Ascending aorta (tissue), 2 donors: ENCODE data around the gene PDCD10. TPM values are rescaled to one million over a fixed set of nuclear protein-coding genes. Genes with fewer than 3 reads are reported as not detected.

Experiments
- DNase-seq, 2 donors: peaks; one replicate each; pipeline ENCODE4 v3.0.0-alpha.2; 2019; ENCODE audit warnings: low spot score in 2 of 2
- H3K27ac ChIP-seq, 2 donors: fragments of 200-600 bp; sonication (generic); one replicate each; pipeline ENCODE4 v1.5.1; 2016 to 2017; ENCODE audit warnings: mild to moderate bottlenecking in 1 of 2
- H3K27me3 ChIP-seq: fragments of 200-600 bp; sonication (generic); one replicate; pipeline ENCODE4 v1.5.1; 2017
- H3K36me3 ChIP-seq, 2 donors: fragments of 200-600 bp; sonication (generic); one replicate each; pipeline ENCODE4 v1.5.1; 2016
- H3K4me1 ChIP-seq, 2 donors: fragments of 200-600 bp; sonication (generic); one replicate each; pipeline ENCODE4 v1.5.1; 2016 to 2017; ENCODE audit warnings: mild to moderate bottlenecking in 1 of 2
- H3K4me3 ChIP-seq, 2 donors: fragments of 200-600 bp; sonication (generic); one replicate each; pipeline ENCODE4 v1.5.1; 2016 to 2017; ENCODE audit warnings: mild to moderate bottlenecking in 1 of 2
- H3K9me3 ChIP-seq, 2 donors: fragments of 200-600 bp; sonication (generic); one replicate each; pipeline ENCODE4 v1.5.1; 2016
- intact Hi-C: fragments of 100-400 bp; cut with DNase I; formaldehyde crosslinking; loops from one replicate; pipeline ENCODE4 v1.15.1; 2023
- total RNA-seq: library from RNA; depleted of rRNA; stranded (reverse); fragments of >200 nt; gene quantifications from one replicate; pipeline ENCODE4 v1.1.0, GENCODE V29; 2016
- TF ChIP-seq, protein P1 (sequence below), 3 experiments: fragments of 200-600 bp in 2 of 3; fragments of 450-650 bp in 1 of 3; sonication (generic) in 2 of 3; IDR thresholded peaks; one replicate each; pipeline ENCODE4 v1.5.1; 2016 to 2019; ENCODE audit warnings: antibody characterized with exemption in 3 of 3, mild to moderate bottlenecking in 1 of 3, moderate library complexity in 1 of 3

PDCD10 gene
- total RNA-seq, 1 donor from 2014 or later: 55.6 TPM

DNA sequence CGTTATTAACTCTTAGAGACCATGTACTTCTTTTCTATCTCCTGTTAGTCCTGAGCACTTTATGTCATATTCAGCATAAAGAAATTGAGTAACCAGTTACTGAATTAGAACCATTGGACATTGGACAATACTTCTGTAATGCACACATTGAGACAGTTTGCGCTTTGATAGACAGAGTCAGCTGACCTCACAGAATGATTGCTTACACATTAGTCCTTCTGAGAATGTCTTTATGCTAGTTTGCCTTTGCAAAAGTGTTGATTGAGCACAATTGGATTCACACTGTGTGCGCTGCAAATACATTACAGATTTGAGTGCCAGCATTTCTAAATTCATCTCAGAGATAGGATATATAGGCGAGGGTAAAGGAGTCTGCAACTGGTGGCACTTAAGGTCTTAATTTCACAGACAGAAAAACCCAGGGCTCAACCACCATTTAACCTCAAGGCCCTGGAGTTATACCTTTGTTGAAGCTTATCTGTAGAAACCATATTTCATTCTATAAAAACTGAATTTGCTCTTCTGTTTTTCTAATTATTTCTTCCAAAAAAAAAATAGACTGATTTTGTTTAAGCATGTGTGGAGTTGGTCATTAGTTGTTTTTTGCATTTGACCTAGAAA lies 4.6 kb upstream of the PDCD10 start:
- no peak overlapping the region for H3K27ac ChIP-seq
- no peaks in the 10 kb centered on the region for H3K9me3 ChIP-seq
- no peaks in the 10 kb centered on the region for H3K36me3 ChIP-seq
- TF ChIP-seq, protein P1, sequence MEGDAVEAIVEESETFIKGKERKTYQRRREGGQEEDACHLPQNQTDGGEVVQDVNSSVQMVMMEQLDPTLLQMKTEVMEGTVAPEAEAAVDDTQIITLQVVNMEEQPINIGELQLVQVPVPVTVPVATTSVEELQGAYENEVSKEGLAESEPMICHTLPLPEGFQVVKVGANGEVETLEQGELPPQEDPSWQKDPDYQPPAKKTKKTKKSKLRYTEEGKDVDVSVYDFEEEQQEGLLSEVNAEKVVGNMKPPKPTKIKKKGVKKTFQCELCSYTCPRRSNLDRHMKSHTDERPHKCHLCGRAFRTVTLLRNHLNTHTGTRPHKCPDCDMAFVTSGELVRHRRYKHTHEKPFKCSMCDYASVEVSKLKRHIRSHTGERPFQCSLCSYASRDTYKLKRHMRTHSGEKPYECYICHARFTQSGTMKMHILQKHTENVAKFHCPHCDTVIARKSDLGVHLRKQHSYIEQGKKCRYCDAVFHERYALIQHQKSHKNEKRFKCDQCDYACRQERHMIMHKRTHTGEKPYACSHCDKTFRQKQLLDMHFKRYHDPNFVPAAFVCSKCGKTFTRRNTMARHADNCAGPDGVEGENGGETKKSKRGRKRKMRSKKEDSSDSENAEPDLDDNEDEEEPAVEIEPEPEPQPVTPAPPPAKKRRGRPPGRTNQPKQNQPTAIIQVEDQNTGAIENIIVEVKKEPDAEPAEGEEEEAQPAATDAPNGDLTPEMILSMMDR (IDR thresholded peaks at IDR 0.05): no peak
- no peak overlapping the region for H3K4me3 ChIP-seq
- DNase-seq: no peak
- peaks cover 0 to 9% of the 10 kb centered on the region in 2 donors for H3K4me1 ChIP-seq
- intact Hi-C loops: loop anchor here (5.0 kb wide), 1 partner anchor 358 kb away; the partner anchor contains the start of gene GOLIM4
- no peaks in the 10 kb centered on the region for H3K27me3 ChIP-seq

DNA sequence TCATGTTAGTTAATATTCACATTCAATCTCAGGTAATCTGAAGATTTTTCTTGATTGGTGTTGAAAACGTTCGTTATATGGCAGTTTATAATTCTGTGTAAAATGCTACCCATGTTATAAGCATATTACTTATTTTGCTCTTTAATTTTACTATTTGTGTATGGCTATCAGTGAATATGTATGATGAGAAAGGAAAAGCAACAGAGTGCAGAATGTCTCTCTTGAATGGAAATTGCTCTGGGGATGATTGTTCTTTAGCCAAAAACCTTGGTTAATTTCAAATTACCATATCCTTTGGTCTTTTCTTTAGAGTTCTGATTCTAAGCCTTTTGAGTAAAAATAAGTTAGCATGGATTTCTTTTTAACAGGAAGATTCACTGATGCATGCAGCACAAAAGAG lies 3.3 kb upstream of the PDCD10 start:
- no peak for DNase-seq
- H3K36me3 ChIP-seq: no peaks in the 10 kb centered on the region
- intact Hi-C loops: loop anchor here (5.0 kb wide), 1 partner anchor 359 kb away; the partner anchor contains the start of gene GOLIM4
- no peaks in the 10 kb centered on the region for H3K27me3 ChIP-seq
- no peaks in the 10 kb centered on the region for H3K9me3 ChIP-seq
- no peak overlapping the region for H3K27ac ChIP-seq
- H3K4me1 ChIP-seq: peaks cover 0 to 17% of the 10 kb centered on the region in 2 donors
- no peak overlapping the region for H3K4me3 ChIP-seq
- TF ChIP-seq, protein P1 (IDR thresholded peaks at IDR 0.05): no peak

DNA sequence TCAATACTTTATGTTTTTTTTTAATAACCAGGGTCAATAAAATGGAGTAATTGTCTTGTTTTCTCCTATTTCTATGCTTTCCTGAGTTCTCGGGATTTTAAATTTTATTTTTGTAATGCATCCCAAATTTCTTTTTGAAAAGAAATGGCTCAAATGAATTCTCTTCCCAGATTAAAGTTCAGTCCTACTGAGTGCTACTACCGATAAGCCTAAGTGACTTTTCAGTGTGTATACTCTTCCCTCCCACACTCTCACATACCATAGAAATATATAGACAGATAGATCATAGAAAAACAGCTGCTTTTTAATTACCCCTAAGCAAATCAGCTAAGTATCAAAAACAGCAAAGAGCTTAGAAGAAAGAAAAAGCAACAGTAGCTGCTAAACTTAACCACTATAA lies 2.3 kb upstream of the PDCD10 start:
- Histone ChIP-seq H3K36me3 (no peaks in the 10 kb centered on the region), H3K4me1 (peaks cover 0 to 22% of the 10 kb centered on the region in 2 donors), H3K27me3 (no peaks in the 10 kb centered on the region), H3K27ac (no peak overlapping the region), H3K4me3 (no peak overlapping the region), H3K9me3 (no peaks in the 10 kb centered on the region)
- TF ChIP-seq, protein P1 (IDR thresholded peaks at IDR 0.05): no peak
- intact Hi-C loops: loop anchor here (5.0 kb wide), 1 partner anchor 360 kb away; the partner anchor contains the start of gene GOLIM4
- no peak for DNase-seq

DNA sequence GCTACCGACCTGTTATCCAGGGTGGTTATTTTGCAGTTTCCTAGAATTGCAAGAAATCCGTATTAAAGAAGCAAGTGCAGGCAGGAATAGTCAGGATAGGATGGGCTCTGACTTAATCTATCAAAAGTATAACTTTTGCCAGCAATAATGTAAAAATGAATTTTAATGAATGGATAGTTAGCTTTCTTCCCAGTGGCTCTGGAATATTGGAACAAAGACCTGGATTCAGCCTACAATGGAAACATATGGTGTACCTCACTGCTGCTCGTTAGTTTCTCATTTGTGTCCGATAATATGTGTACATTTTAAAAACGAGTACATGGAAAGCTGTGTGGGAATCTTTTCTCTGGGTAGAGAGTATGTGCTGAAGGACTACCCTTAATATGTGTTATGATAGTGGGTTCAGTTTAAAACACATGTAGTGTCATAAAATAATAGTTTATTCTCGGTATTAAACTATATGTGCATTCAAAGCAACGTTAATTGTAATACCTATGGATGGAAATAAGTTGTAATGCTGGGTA lies 1.6 kb upstream of the PDCD10 start:
- Histone ChIP-seq H3K27ac (peak overlapping the region in 1 of 2 donors; percentile 82), H3K4me3 (peak overlapping the region; percentile 91), H3K36me3 (no peaks in the 10 kb centered on the region), H3K4me1 (peaks cover 0 to 22% of the 10 kb centered on the region in 2 donors), H3K27me3 (no peaks in the 10 kb centered on the region), H3K9me3 (no peaks in the 10 kb centered on the region)
- no peak for DNase-seq
- intact Hi-C loops: loop anchor here (5.0 kb wide), 1 partner anchor 361 kb away; the partner anchor contains the start of gene GOLIM4
- TF ChIP-seq, protein P1 (IDR thresholded peaks at IDR 0.05): no peak

DNA sequence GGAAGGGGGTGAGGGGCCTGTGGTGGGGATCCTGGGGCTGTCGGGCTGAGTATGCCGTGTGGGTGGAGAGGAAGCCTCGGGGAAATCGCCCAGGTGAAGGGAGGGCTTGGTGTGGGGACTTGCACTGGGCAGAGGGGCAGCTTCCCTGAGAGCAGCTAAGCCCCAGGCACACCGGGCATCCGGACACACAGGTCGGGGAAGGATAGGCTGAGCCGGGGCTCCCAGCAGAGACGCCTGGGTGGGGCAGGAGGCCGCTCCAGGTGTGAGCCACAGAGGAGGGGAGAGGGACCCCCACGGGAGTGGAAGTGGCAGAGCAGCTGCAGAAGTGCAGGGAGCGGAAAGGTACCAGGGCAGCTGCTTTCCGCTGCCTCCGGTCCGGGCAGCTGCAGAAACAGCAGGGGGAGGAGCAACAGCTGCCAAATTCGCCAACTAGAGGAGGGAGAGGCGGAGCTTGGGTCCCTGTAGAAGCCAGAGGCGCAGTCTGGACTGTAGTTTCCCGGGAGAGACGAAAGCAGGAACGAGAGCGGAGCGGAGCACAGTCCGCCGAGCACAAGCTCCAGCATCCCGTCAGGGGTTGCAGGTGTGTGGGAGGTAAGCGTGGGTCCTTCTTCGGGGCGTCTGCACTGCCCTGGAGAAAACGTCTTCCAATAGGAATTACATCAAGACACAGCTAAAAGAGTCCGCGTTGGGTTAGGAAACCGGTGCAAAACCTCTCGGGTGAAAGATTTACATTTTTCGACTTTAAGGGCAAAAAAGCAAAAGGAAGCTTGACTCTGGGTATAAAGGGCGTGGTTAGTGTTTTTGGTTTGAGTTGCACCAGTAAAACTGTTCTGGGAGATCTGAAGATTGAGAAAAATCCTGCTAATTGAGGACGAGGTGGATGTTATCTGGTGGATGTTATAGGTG lies 794 bp upstream of the PDCD10 start, which contains the start of gene SERPINI1:
Gene SERPINI1, plus strand, starts transcription at position 489 of the 906 bp plus-strand sequence. CDS start 53,408 bp downstream, outside the sequence.
- Histone ChIP-seq H3K4me3 (peak within 1 kb of the TSS; percentile 91), H3K36me3 (no peaks in the 10 kb centered on the region), H3K27ac (peak within 1 kb of the TSS; percentile 89 to 92), H3K9me3 (no peaks in the 10 kb centered on the region), H3K27me3 (no peaks in the 10 kb centered on the region), H3K4me1 (peaks cover 0 to 22% of the 10 kb centered on the region in 2 donors)
- intact Hi-C loops: loop anchor here (1.0 to 5.0 kb wide), 3 partner anchors 79 to 362 kb away; partner anchors contain the start of gene GOLIM4
- TF ChIP-seq, protein P1 (IDR thresholded peaks at IDR 0.05): no peak
- DNase-seq: peak; percentile 67 to 93
